NCI-H2227 (cell line): ENCODE results near the gene GPR150.

Source experiments
- DNase-seq: peaks from one replicate; lab custom pipeline; 2025; ENCODE audit not compliant: unreplicated experiment; lab: John Stamatoyannopoulos, UW

GPR150 gene

GRCh38 chr5:95649842-95650620, 30.1 kb downstream of the GPR150 start:
- no peak for DNase-seq

- DNase-seq = no peak
These were observed 33.0 kb downstream of the GPR150 start for GRCh38 chr5:95652849-95653248.

GRCh38 chr5:95654196-95654595, 34.3 kb downstream of the GPR150 start:
- no peak for DNase-seq

GRCh38 chr5:95655575-95655974, 35.7 kb downstream of the GPR150 start:
- DNase-seq = no peak

- DNase-seq = no peak
These were observed 40.2 kb downstream of the GPR150 start for GRCh38 chr5:95660060-95660459.

- no peak for DNase-seq
These were observed 43.1 kb downstream of the GPR150 start for GRCh38 chr5:95662946-95663345.

GRCh38 chr5:95664204-95664786, 44.4 kb downstream of the GPR150 start:
- peak; percentile 25 for DNase-seq

- no peak for DNase-seq
These were observed 47.3 kb downstream of the GPR150 start for GRCh38 chr5:95667061-95667618.

GRCh38 chr5:95667678-95668077, 47.8 kb downstream of the GPR150 start:
- DNase-seq = no peak

GRCh38 chr5:95668216-95668615, 48.3 kb downstream of the GPR150 start:
- no peak for DNase-seq

GRCh38 chr5:95668728-95669127, 48.8 kb downstream of the GPR150 start:
- no peak for DNase-seq

- no peak for DNase-seq
These were observed 49.7 kb downstream of the GPR150 start for GRCh38 chr5:95669540-95669939.

GRCh38 chr5:95669985-95670384, 50.1 kb downstream of the GPR150 start:
- DNase-seq = no peak

- DNase-seq = no peak
These were observed 50.7 kb downstream of the GPR150 start for GRCh38 chr5:95670568-95670967.
